ENCODE data around the gene METTL16. TPM values are rescaled to one million over a fixed set of nuclear protein-coding genes. Genes with fewer than 3 reads are reported as not detected.

The METTL16 gene
- total RNA-seq, 6 donors from 2014 or later, result 20.3 to 37.2 (median 30.6) TPM

- Histone ChIP-seq H3K4me1 (peaks cover 46 to 58% (median 50%) of the 10 kb centered on the region in 4 donors), H3K9me3 (no peaks in the 10 kb centered on the region), H3K27me3 (no peaks in the 10 kb centered on the region), H3K36me3 (peaks cover 0 to 15% (median 14%) of the 10 kb centered on the region in 4 donors), H3K4me3 (peak overlapping the region in 3 of 4 donors; percentile 75 to 80 (median 77)), H3K27ac (peak overlapping the region; percentile 98 to 99 (median 98))
- ATAC-seq (ENCODE audit: low FRiP score in 2 of 2) (no peak), DNase-seq (no peak)
- no peak for TF ChIP-seq POLR2AphosphoS5 (IDR thresholded peaks at IDR 0.05)
- no peak for TF ChIP-seq POLR2A (IDR thresholded peaks at IDR 0.05)
- TF ChIP-seq EP300 (IDR thresholded peaks at IDR 0.05), result no peak
- TF ChIP-seq CTCF (IDR thresholded peaks at IDR 0.05), result no peak
- 59 to 74% methylated on average over 18 of the region's 18 CpGs for WGBS, 2 donors
Measured at GRCh38 chr17:2391597-2392251, 120.0 kb downstream of the METTL16 start.

- Histone ChIP-seq H3K27me3 (no peaks in the 10 kb centered on the region), H3K27ac (peak overlapping the region; percentile 98 to 99 (median 98)), H3K4me3 (no peak overlapping the region), H3K4me1 (peaks cover 32 to 43% (median 38%) of the 10 kb centered on the region in 4 donors), H3K36me3 (peaks cover 0 to 29% (median 28%) of the 10 kb centered on the region in 4 donors), H3K9me3 (no peaks in the 10 kb centered on the region)
- DNase-seq (no peak), ATAC-seq (ENCODE audit: low FRiP score in 2 of 2) (no peak)
- 82 to 86% methylated on average over 12 of the region's 12 CpGs for WGBS, 2 donors
- TF ChIP-seq EP300 (IDR thresholded peaks at IDR 0.05), result no peak
- TF ChIP-seq POLR2AphosphoS5 (IDR thresholded peaks at IDR 0.05), result no peak
- no peak for TF ChIP-seq POLR2A (IDR thresholded peaks at IDR 0.05)
- no peak for TF ChIP-seq CTCF (IDR thresholded peaks at IDR 0.05)
Measured at GRCh38 chr17:2390199-2390836, 121.4 kb downstream of the METTL16 start.

GRCh38 chr17:2388683-2389055 is 123.0 kb downstream of the METTL16 start:
- 86 to 89% methylated on average over 15 of the region's 15 CpGs for WGBS, 2 donors
- TF ChIP-seq CTCF (IDR thresholded peaks at IDR 0.05) (no peak), POLR2AphosphoS5 (IDR thresholded peaks at IDR 0.05) (no peak), POLR2A (IDR thresholded peaks at IDR 0.05) (no peak), EP300 (IDR thresholded peaks at IDR 0.05) (no peak)
- DNase-seq (no peak), ATAC-seq (ENCODE audit: low FRiP score in 2 of 2) (no peak)
- Histone ChIP-seq H3K9me3 (no peaks in the 10 kb centered on the region), H3K4me3 (no peak overlapping the region), H3K36me3 (peaks cover 0 to 32% (median 28%) of the 10 kb centered on the region in 4 donors), H3K4me1 (peaks cover 17 to 27% (median 23%) of the 10 kb centered on the region in 4 donors), H3K27ac (no peak overlapping the region), H3K27me3 (no peaks in the 10 kb centered on the region)

DNA sequence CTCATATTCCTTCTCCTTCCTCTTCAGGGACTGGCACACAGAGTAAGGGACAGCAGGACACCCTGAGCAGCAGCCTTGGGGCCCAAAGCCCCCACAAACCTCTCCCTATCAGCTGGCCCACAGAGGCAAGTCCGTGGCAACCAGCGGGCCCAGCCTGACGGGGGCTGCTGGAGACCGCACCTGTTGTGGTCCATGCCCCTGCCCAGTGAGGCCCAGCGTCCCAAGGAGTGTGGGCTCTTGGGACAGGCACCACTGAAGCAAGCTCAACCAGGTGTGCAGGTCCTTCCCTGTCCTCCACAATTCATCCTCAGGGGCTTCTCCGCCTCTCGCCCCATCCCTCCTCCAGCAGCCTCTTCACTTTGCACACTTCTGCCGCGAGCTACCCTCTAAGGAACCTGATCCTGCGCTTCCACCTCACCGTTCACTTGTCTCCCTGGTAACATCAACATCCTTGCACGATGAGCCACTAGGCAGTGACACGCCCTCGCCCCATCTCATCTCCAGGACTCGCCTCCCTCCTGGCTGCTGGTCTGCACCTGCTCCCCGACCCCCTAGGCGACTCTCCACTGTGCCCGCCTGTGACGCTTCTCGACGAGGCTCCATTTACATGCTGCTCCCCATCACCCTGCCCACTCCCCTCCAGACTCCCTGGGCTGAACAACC is 123.5 kb downstream of the METTL16 start:
- H3K36me3 ChIP-seq, result peaks cover 0 to 32% (median 28%) of the 10 kb centered on the region in 4 donors
- 91 to 93% methylated on average over 21 of the region's 21 CpGs for WGBS, 2 donors
- DNase-seq, result peak in 1 of 2 donors; percentile 34
- TF ChIP-seq EP300 (IDR thresholded peaks at IDR 0.05) (no peak), POLR2A (IDR thresholded peaks at IDR 0.05) (no peak), POLR2AphosphoS5 (IDR thresholded peaks at IDR 0.05) (no peak), CTCF (IDR thresholded peaks at IDR 0.05) (no peak)
- H3K4me1 ChIP-seq, result peaks cover 17 to 26% (median 23%) of the 10 kb centered on the region in 4 donors
- no peak overlapping the region for H3K27ac ChIP-seq
- H3K4me3 ChIP-seq, result no peak overlapping the region
- ATAC-seq (ENCODE audit: low FRiP score in 2 of 2), result no peak
- no peaks in the 10 kb centered on the region for H3K27me3 ChIP-seq
- H3K9me3 ChIP-seq, result no peaks in the 10 kb centered on the region
